Activated CD4-positive, alpha-beta memory T cell treated with anti-CD3 and anti-CD28 coated beads for 36 hours (primary cell): ENCODE results near the gene OR11A1. TPM values are rescaled to one million over a fixed set of nuclear protein-coding genes. Genes with fewer than 3 reads are reported as not detected.

Experiments
- total RNA-seq, 2 experiments: library from RNA; stranded (reverse); gene quantifications; one replicate each; pipeline ENCODE4 v1.2.3, GENCODE V29; 2021

OR11A1 gene
- total RNA-seq, 2 experiments from 2014 or later: not detected

Other genes starting within 250 kb of the OR11A1 start
- gene OR14J1, start 155.4 kb downstream of the OR11A1 start, total RNA-seq: not detected
- gene OR5V1, start 88.2 kb downstream of the OR11A1 start, total RNA-seq: not detected
- not detected for gene OR12D3, start 81.8 kb downstream of the OR11A1 start, total RNA-seq
- gene OR12D2, start 61.4 kb downstream of the OR11A1 start, total RNA-seq: not detected
- not detected for gene OR12D1, start 42.1 kb downstream of the OR11A1 start, total RNA-seq
- not detected for gene OR10C1, start 17.8 kb downstream of the OR11A1 start, total RNA-seq
- gene OR2H1, start 84 bp upstream of the OR11A1 start, total RNA-seq: not detected
- gene MAS1L, start 30.9 kb upstream of the OR11A1 start, total RNA-seq: not detected
- gene UBD, start 102.7 kb upstream of the OR11A1 start, total RNA-seq: under 1 TPM; 0.59 to 0.70 TPM
- gene OR2H2, start 128.1 kb upstream of the OR11A1 start, total RNA-seq: not detected
- gene GABBR1, start 176.1 kb upstream of the OR11A1 start, total RNA-seq: 10 to 100 TPM; 21.1 to 23.5 TPM
- not detected for gene MOG, start 200.0 kb upstream of the OR11A1 start, total RNA-seq
- not detected for gene ZFP57, start 224.1 kb upstream of the OR11A1 start, total RNA-seq